ENCODE measurements around the gene MGAT3. TPM values are rescaled to one million over a fixed set of nuclear protein-coding genes. Genes with fewer than 3 reads are reported as not detected.

The MGAT3 gene
- total and polyA plus RNA-seq, 2 of the 8 experiments (the other 6 are each of a cell fraction or from before 2014, with no cell fraction given): 4.3 to 9.2 TPM

DNA sequence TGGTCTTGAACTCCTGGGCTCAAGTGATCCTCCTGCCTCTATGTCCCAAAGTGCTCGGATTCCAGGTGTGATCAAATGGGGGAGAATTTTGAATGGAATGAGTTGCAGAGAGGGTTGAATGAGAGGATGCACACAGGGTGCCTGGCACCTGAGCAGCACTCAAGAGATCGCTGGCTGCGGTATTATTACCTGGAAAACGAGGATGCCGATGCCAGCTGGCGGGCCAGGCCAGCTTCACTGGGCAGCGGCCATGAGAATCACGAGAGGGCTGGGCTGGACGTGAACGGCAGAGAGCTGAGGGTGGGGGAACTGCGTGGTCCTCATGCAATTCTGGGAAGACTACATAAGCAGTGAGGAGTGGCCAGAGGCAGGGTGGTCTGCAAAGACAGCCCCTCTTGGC, 2.9 kb downstream of the MGAT3 start (continued):
- no peak for TF ChIP-seq NRF1 (IDR thresholded peaks at IDR 0.05; ENCODE audit: low read depth, low read length)
- TF ChIP-seq SP2 (IDR thresholded peaks at IDR 0.05; ENCODE audit: low read length): no peak
- TF ChIP-seq SP1 (IDR thresholded peaks at IDR 0.05; ENCODE audit: low read depth, low read length): no peak

Measured in H1 (cell line).